GM19328 (cell line): Measurements from ENCODE around the gene TLL2.

Experiments used
- ATAC-seq: cut with Tn5 transposase; IDR thresholded peaks from one replicate; pipeline ENCODE4 v1.9.1; 2021; ENCODE audit warnings: mild to moderate bottlenecking, moderate library complexity; ENCODE audit not compliant: unreplicated experiment

The TLL2 gene

DNA sequence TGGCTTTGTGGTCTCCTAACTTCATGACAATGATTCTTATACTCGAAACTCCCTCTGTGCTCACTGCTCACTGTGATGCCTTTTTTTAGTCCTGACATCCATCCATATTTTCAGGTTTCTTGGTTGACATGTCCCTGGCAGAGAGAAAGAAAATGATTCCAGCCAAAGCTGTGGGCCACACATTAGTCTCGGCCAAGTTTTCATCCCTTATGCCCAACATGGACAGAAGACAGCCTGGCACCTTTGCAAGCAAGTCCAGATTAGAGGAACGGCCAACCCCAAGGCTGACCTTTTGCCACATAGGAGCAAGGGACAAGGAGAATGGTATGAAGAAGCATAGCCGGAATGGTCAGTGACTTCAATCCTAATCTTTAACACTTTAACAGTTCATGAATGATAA, 146.3 kb downstream of the TLL2 start:
- ATAC-seq, result no peak

DNA sequence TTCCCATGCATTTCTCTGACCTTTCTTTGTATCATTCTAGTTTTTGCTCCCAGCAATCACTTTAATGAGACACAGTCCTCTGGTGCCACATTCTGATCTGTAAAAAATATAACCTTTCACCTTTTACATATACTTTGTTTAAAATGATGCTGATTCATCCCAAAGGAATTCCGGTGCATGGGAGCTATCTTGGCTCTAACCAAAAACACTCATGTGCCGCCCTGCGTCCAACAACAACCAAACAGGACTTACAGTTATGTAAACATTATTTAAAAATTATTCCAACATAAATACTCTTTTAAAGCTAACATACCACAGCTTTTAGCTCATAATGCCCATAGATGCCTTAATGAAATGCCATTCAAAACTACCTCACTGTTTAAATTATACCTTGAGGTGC, 147.2 kb downstream of the TLL2 start:
- no peak for ATAC-seq

- ATAC-seq, result no peak
Observed at GRCh38 chr10:96365571-96365970, 148.2 kb downstream of the TLL2 start.

- no peak for ATAC-seq
Observed at GRCh38 chr10:96360766-96361165, 153.0 kb downstream of the TLL2 start.

GRCh38 chr10:96360331-96360730, 153.4 kb downstream of the TLL2 start:
- ATAC-seq, result no peak

DNA sequence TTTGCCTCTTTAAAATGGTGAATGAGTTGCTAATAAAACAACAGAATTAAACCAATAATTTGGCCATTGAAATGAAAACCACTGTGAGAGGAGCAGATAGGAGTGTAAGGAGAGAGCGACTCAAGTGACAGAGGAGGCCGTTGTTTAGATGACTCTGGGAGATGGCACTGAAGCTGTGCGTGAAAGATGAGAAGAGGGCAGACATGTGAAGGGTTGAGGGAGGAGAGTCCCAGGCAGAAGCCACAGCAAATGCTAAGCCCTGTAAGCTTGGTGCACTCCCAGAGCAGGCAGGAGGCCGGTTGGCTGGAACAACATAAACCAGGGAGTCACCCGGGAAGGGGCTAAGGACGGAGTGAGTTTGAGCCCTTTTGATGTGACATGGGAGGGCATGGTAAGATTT, 154.1 kb downstream of the TLL2 start:
- no peak for ATAC-seq

- no peak for ATAC-seq
Observed at GRCh38 chr10:96358851-96359540, 154.7 kb downstream of the TLL2 start, which contains the start of gene OPALIN. Gene OPALIN, minus strand, starts transcription at chr10:96359002. Its CDS starts 106 bp downstream, at chr10:96358896.

DNA sequence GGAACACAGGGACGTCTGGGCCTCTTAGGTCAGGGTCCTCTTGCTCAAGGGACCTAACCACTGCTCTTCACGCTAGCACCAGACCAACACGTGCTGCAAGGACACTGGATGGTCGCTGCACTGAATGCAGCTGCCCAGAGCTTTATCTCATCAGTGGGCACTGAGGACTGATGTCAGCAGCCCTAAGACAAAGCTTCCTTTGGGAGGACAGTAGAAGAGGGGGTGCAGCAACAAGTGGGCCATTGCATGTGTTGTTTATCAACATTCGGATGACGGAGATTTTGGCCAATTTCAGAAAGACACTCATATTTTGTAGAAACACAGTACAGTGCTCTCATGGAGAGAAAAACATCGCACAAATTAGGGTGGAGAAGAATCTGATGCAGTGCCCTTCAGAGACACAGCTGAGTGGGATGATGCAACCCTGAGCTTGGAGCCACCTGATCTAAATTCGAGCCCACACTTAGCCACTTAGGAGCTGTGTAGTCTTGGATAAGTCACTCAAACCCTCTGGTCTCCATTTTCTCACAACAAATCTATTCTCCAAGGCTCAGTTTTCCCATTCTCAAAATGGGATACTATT, 156.6 kb downstream of the TLL2 start:
- no peak for ATAC-seq

DNA sequence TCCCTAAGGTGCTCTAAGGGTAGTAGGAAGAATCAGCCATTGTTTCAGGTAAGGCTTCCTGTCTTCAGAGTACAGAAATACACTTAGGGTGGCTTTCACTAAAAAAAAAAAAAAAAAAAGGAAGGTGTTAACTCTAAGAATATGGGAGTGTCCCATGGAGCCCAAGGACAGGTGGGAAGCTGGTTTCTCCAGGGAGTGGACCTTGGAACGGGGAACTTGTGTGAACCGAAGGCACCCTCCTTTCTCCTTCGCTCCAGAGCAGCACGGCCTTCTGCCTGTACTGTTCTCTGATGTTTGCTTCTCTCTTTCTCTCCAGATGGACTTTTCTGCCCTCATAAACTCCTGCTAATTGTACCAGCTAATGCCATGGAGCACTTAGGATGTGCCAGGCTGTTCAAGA, 161.1 kb downstream of the TLL2 start:
- ATAC-seq, result no peak

- ATAC-seq, result no peak
Observed at GRCh38 chr10:96352027-96352426, 161.7 kb downstream of the TLL2 start.

DNA sequence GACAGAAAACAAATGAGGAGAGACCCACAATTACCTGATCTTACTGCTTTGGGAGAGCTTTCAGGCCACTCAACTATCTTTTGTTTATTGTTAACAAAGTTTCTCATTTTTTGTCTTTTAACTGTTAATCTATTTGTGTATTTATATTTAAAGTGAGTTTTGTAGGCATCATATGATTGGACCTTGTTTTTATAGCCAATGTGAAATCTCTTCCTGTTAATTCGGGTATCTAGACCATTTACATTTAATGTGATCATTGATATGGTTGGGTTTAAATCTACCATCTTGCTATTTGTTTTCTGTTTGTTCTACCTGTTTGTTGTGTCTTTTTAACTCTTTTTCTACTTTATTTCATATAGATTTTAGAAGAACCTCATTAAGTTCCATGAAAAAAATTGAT, 167.4 kb downstream of the TLL2 start:
- no peak for ATAC-seq

- ATAC-seq, result no peak
Observed at GRCh38 chr10:96345222-96345621, 168.5 kb downstream of the TLL2 start.

DNA sequence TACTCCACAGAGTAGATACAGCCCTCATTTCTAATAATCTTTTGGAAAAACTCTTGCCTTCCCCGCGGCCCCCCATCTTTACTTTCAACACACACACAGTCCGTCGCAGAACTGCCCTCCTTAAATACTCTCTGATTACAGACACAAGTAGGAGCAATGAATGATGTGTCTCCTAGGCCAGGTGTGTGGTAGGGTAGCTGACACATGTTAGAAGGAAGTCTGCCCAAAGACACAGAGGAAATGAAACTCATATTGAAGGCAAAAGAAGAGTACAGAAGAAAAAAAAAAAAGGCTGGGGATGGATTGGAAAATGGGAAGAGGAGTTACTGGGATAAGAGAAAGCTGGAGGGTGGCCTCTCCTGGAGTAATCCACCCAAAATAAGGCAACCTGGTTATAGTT, 169.5 kb downstream of the TLL2 start:
- ATAC-seq, result no peak

GRCh38 chr10:96342402-96342801, 171.3 kb downstream of the TLL2 start:
- no peak for ATAC-seq

DNA sequence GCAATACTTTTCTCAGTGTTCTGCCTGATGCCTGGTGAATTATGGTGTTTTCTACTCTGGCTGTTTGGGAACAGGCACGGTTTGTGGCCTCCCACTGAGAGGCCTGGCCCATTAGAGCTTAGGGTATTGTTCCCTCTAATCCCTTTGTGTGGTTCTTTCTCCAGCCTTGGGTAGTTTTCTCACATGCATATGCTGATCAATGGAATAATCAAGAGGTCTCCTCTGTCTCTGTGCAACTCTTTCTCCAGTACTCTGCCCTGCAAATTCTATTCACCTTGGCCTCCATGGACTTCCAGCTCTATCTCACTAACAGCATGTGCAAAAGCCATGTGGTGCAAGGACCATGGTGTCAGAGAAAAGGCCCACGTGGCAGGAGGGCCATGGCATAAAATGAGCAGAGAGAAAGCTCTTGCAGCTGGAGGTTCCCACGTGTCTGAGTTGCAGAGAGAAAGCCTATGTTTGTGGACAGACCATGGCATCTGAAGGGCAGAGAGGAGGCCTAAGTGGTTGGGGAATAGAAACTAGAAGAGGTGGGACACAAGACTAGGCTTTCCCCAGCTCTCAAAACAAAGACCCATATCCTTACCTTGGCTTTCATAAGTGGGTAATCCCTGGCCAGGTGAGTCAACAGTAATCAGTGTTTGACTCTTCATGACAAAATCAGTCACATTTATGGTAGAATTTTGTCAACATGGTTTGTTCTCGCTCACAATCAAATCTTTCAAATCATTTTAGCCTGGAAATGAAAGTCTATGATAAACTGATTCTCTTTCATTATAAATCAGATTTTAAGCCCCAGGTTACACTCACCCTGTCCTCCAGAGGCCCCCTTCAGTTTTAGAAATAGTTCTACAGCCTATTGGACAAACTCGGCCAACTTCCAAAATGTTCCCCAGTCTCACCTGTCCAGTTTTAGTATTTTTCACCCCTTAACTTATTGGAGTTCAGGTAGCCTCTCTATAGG, 172.2 kb downstream of the TLL2 start:
- ATAC-seq, result no peak

DNA sequence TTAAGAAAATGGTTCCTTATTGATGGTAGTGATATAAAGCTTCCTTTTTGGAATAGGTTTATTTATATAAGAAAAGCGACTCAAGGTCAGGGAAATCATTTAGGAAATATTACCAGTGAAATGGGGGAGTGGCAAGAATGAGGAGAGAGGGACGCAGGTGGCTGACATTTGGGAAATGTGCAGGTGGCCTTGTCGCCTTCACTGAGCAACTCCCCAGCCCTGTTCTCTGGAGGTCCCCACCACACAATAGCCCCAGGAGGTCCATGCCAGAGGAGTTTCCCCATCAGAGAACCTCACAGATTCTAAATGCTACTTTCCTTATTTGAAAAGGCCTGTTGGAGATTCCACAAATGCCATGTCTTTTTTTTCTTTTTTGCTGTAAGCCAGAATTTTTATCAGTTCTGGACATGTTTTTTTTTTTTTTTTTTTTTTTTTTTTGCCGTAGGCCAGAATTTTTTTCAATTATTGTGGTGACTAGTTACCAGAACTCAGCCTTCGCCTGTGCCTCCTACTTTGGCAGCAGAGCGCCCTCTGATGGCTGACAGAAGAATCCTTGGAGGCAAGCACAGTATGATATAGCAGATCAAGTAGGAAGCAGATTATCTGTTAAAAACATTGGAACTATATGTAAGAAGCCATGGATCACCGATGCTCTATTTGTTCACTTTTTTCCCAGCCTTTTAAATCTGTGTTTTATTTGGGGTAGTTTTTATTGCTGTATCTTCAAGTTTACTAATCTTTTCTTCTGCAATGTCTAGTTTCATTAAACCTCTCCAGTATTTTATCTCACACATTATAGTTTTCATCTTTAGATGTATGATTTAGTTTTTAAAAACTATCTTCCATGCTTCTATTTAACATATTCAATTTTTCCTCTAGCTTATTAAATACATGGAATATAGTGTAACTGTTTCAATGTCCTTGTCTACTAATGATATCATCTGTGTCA, 173.5 kb downstream of the TLL2 start:
- ATAC-seq, result no peak

DNA sequence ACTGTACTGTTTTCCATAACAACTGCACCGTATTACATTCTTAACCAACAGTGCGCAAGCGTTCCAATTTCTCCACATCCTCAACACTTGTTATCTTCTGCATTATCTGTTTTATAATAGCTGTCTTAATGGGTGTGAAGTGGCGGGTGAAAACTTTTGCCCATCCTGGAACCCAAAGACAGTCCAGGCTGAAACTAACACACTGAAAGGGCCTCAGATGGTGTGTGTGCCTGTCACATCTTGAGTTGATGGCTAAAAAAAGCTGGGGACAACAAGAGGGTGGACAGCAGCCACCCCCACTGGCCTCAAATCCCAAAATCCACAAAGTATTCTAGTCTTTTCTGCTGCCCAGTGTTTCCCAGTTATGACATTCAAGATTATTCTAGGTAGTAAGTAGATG, 174.3 kb downstream of the TLL2 start:
- no peak for ATAC-seq

GRCh38 chr10:96338279-96338925, 175.3 kb downstream of the TLL2 start:
- ATAC-seq, result no peak

- ATAC-seq, result no peak
Observed at GRCh38 chr10:96337106-96337505, 176.6 kb downstream of the TLL2 start.
